H9 (cell line): Measurements from ENCODE around the gene HDAC6. TPM values are rescaled to one million over a fixed set of nuclear protein-coding genes. Genes with fewer than 3 reads are reported as not detected.

Experiments used
- DNase-seq: peaks from one replicate; pipeline ENCODE4 v3.0.0-alpha.2; 2017
- H2AFZ ChIP-seq: one replicate; pipeline ENCODE4 v1.6.1; 2013; ENCODE audit warnings: mild to moderate bottlenecking, low read length, control low read depth, moderate library complexity
- H2AK5ac ChIP-seq: 2 replicates; pipeline ENCODE4 v1.6.1; 2013; ENCODE audit warnings: low read length, control low read depth, mixed read lengths; ENCODE audit not compliant: insufficient read length
- H2BK120ac ChIP-seq: one replicate; pipeline ENCODE4 v1.6.1; 2013; ENCODE audit warnings: low read depth, mild to moderate bottlenecking, low read length, control low read depth, inconsistent platforms; ENCODE audit not compliant: poor library complexity, severe bottlenecking
- H2BK12ac ChIP-seq: 2 replicates; pipeline ENCODE4 v1.6.1; 2013; ENCODE audit warnings: low read length, control low read depth, mixed read lengths, low read depth; ENCODE audit not compliant: insufficient read length
- H2BK15ac ChIP-seq: 2 replicates; pipeline ENCODE4 v1.6.1; 2013; ENCODE audit warnings: low read depth, low read length, control low read depth
- H2BK20ac ChIP-seq: one replicate; pipeline ENCODE4 v1.6.1; 2013; ENCODE audit warnings: low read depth, mild to moderate bottlenecking, low read length, control low read depth, inconsistent platforms; ENCODE audit not compliant: poor library complexity, severe bottlenecking
- H2BK5ac ChIP-seq: 2 replicates; pipeline ENCODE4 v1.6.1; 2013; ENCODE audit warnings: low read length, control low read depth, mixed read lengths; ENCODE audit not compliant: insufficient read length
- H3K14ac ChIP-seq: 2 replicates; pipeline ENCODE4 v1.6.1; 2013; ENCODE audit warnings: low read length, control low read depth; ENCODE audit not compliant: insufficient read depth
- H3K18ac ChIP-seq: 2 replicates; pipeline ENCODE4 v1.6.1; 2013; ENCODE audit warnings: low read depth, mild to moderate bottlenecking, mixed read lengths, low read length, control low read depth; ENCODE audit not compliant: insufficient read length
- H3K23ac ChIP-seq: 2 replicates; pipeline ENCODE4 v1.6.1; 2013; ENCODE audit warnings: low read length, control low read depth, mixed read lengths, low read depth; ENCODE audit not compliant: insufficient read length
- H3K23me2 ChIP-seq: 2 replicates; pipeline ENCODE4 v1.6.1; 2013; ENCODE audit warnings: low read depth, mild to moderate bottlenecking, mixed read lengths, low read length, control low read depth; ENCODE audit not compliant: insufficient read length, poor library complexity, severe bottlenecking
- H3K27ac ChIP-seq: 2 replicates; pipeline ENCODE4 v1.5.1; 2013; ENCODE audit warnings: low read length, control low read depth, mixed read lengths, low read depth; ENCODE audit not compliant: insufficient read length
- H3K27me3 ChIP-seq: 2 replicates; pipeline ENCODE4 v1.6.1; 2013; ENCODE audit warnings: low read length, control low read depth, inconsistent platforms; ENCODE audit not compliant: insufficient read depth
- H3K4ac ChIP-seq: 2 replicates; pipeline ENCODE4 v1.6.1; 2013; ENCODE audit warnings: low read depth, mild to moderate bottlenecking, control low read depth, inconsistent platforms, low read length, moderate library complexity
- H3K4me1 ChIP-seq: 2 replicates; pipeline ENCODE4 v1.6.1; 2013; ENCODE audit warnings: low read length, control low read depth, inconsistent platforms; ENCODE audit not compliant: insufficient read depth
- H3K4me2 ChIP-seq: 2 replicates; pipeline ENCODE4 v1.6.1; 2013; ENCODE audit warnings: low read length, control low read depth, mixed read lengths; ENCODE audit not compliant: insufficient read length, insufficient read depth
- H3K56ac ChIP-seq: 2 replicates; pipeline ENCODE4 v1.6.1; 2013; ENCODE audit warnings: low read depth, mild to moderate bottlenecking, mixed read lengths, low read length, control low read depth; ENCODE audit not compliant: insufficient read length
- H3K79me1 ChIP-seq: 2 replicates; pipeline ENCODE4 v1.6.1; 2013; ENCODE audit warnings: low read depth, mild to moderate bottlenecking, moderate library complexity, low read length, control low read depth, inconsistent platforms; ENCODE audit not compliant: insufficient read depth, poor library complexity, severe bottlenecking
- H3K79me2 ChIP-seq: 2 replicates; pipeline ENCODE4 v1.6.1; 2013; ENCODE audit warnings: low read length, control low read depth, inconsistent platforms; ENCODE audit not compliant: insufficient read depth
- H3K9ac ChIP-seq: 2 replicates; pipeline ENCODE4 v1.6.1; 2013; ENCODE audit warnings: low read length, control low read depth, mixed read lengths; ENCODE audit not compliant: insufficient read length; ENCODE audit errors: extremely low read depth
- H3K9me3 ChIP-seq: one replicate; pipeline ENCODE4 v1.6.1; 2013; ENCODE audit warnings: low read depth, low read length, inconsistent platforms; ENCODE audit not compliant: control insufficient read depth
- H3T11ph ChIP-seq: one replicate; pipeline ENCODE4 v1.6.1; 2013; ENCODE audit warnings: mild to moderate bottlenecking, low read length, control low read depth, inconsistent platforms
- H4K20me1 ChIP-seq: one replicate; pipeline ENCODE4 v1.6.1; 2013; ENCODE audit not compliant: control insufficient read depth, insufficient read length, insufficient read depth
- H4K5ac ChIP-seq: 2 replicates; pipeline ENCODE4 v1.6.1; 2013; ENCODE audit warnings: low read depth, mild to moderate bottlenecking, mixed read lengths, low read length, control low read depth; ENCODE audit not compliant: insufficient read length
- H4K8ac ChIP-seq: replicated peaks from 2 replicates; pipeline ENCODE4 v1.6.1; 2013; ENCODE audit warnings: low read length, control low read depth, mixed read lengths, low read depth; ENCODE audit not compliant: insufficient read length
- H4K91ac ChIP-seq: 2 replicates; pipeline ENCODE4 v1.6.1; 2013; ENCODE audit warnings: low read depth, mild to moderate bottlenecking, moderate library complexity, mixed read lengths, low read length, control low read depth; ENCODE audit not compliant: insufficient read length
- H3K27ac Mint-ChIP-seq, 3 experiments: 2 replicates in 2 of 3; 3 replicates in 1 of 3; pipeline ENCODE4 v1.8.0; 2020 to 2021; ENCODE audit warnings: mixed read lengths in 3 of 3, mild to moderate bottlenecking in 1 of 3, moderate library complexity in 1 of 3
- H3K27me3 Mint-ChIP-seq: 2 replicates; pipeline ENCODE4 v1.8.0; 2021; ENCODE audit warnings: low read depth, mild to moderate bottlenecking, moderate library complexity, mixed read lengths
- H3K36me3 Mint-ChIP-seq, 3 experiments: 2 replicates in 2 of 3; 3 replicates in 1 of 3; pipeline ENCODE4 v1.8.0; 2020 to 2021; ENCODE audit warnings: low read depth in 3 of 3, mixed read lengths in 3 of 3; ENCODE audit not compliant: insufficient read depth in 1 of 3
- H3K4me1 Mint-ChIP-seq, 2 experiments: 2 replicates each; pipeline ENCODE4 v1.8.0; 2020; ENCODE audit warnings: mixed read lengths in 2 of 2
- H3K4me3 Mint-ChIP-seq, 2 experiments: 2 replicates in 1 of 2; 3 replicates in 1 of 2; pipeline ENCODE4 v1.8.0; 2020 to 2021; ENCODE audit warnings: mild to moderate bottlenecking in 2 of 2, mixed read lengths in 2 of 2, moderate library complexity in 1 of 2
- H3K9me3 Mint-ChIP-seq, 2 experiments: 2 replicates in 1 of 2; 3 replicates in 1 of 2; pipeline ENCODE4 v1.8.0; 2020; ENCODE audit warnings: mild to moderate bottlenecking in 2 of 2, mixed read lengths in 2 of 2, moderate library complexity in 1 of 2
- WGBS: extraction: QIAGEN DNeasy Blood & Tissue Kit; methylation state at CpG from one replicate; pipeline ENCODE4 v1.1.7; 2013; ENCODE audit warnings: missing lambda C conversion rate, low lambda C conversion rate, mixed read lengths; ENCODE audit not compliant: insufficient read length; ENCODE audit errors: extremely low coverage; 5-methylcytosine and 5-hydroxymethylcytosine counted together
- total RNA-seq: library from RNA; stranded (reverse); gene quantifications from 2 replicates; pipeline ENCODE4 v1.2.1, GENCODE V29; 2021
- TF ChIP-seq, protein P1 (sequence below): fragments of 200-600 bp; sonication (generic); conservative IDR thresholded peaks from 3 replicates; pipeline ENCODE4 v1.8.0; 2021; ENCODE audit warnings: antibody characterized with exemption, mild to moderate bottlenecking

Gene HDAC6
- total RNA-seq, 1 experiment from 2014 or later, result 52.8 TPM

DNA sequence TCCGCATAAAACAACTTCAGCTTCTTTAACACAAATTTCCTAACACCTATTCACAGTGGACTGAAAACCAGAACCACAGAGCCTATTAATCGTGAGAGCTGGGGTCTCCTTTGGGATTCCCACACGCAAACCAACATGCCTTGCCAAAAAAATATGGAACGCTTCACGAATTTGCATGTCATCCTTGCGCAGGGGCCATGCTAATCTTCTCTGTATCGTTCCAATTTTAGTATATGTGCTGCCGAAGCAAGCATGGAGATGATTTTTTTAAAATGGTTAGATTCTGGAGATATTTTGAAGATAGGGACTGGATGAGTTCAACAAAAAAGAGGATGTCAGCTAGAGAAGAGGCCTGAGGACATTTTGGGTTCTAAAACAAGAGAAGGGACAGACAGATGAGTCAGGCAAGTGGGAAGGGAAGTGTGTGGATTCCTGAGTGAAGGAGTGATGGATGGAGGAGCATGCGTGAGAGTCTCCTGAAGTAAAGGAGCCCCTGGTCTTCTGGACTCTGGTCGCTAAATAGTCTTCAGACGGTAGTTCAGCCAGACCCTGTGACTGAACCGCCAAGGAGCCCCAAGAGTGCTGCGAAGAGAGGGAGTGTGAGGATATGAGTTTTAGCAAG lies 24.9 kb upstream of the HDAC6 start:
- Histone ChIP-seq H2BK120ac (no peak overlapping the region), H3K9me3 (peaks cover 29% of the 10 kb centered on the region), H4K20me1 (no peaks in the 10 kb centered on the region), H4K8ac (no peak overlapping the region), H2BK12ac (no peak overlapping the region), H3T11ph (no peak overlapping the region), H3K4ac (no peak overlapping the region), H3K56ac (no peak overlapping the region), H3K4me1 (no peaks in the 10 kb centered on the region), H2BK15ac (no peak overlapping the region), H3K9ac (no peak overlapping the region), H3K79me1 (no peaks in the 10 kb centered on the region), H2AFZ (no peak overlapping the region), H3K79me2 (no peaks in the 10 kb centered on the region), H3K27me3 (no peaks in the 10 kb centered on the region), H2BK20ac (no peak overlapping the region), H3K18ac (no peak overlapping the region), H2BK5ac (no peak overlapping the region), H3K4me2 (no peak overlapping the region), H3K23ac (no peak overlapping the region), H4K91ac (no peak overlapping the region), H2AK5ac (no peak overlapping the region), H4K5ac (no peak overlapping the region), H3K23me2 (no peaks in the 10 kb centered on the region), H3K14ac (no peak overlapping the region), H3K27ac (no peak overlapping the region)
- H3K9me3 Mint-ChIP-seq, result peaks cover 62 to 84% of the 10 kb centered on the region in 2 experiments
- peaks cover 2 to 3% of the 10 kb centered on the region in 2 experiments; a peak in 1 of 4 replicates for H3K4me1 Mint-ChIP-seq
- WGBS, result no CpG with 5 or more reads among the region's 13 CpGs
- no peak for DNase-seq
- TF ChIP-seq, protein P1, sequence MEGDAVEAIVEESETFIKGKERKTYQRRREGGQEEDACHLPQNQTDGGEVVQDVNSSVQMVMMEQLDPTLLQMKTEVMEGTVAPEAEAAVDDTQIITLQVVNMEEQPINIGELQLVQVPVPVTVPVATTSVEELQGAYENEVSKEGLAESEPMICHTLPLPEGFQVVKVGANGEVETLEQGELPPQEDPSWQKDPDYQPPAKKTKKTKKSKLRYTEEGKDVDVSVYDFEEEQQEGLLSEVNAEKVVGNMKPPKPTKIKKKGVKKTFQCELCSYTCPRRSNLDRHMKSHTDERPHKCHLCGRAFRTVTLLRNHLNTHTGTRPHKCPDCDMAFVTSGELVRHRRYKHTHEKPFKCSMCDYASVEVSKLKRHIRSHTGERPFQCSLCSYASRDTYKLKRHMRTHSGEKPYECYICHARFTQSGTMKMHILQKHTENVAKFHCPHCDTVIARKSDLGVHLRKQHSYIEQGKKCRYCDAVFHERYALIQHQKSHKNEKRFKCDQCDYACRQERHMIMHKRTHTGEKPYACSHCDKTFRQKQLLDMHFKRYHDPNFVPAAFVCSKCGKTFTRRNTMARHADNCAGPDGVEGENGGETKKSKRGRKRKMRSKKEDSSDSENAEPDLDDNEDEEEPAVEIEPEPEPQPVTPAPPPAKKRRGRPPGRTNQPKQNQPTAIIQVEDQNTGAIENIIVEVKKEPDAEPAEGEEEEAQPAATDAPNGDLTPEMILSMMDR, result no peak
- H3K27ac Mint-ChIP-seq, result no peak overlapping the region
- H3K27me3 Mint-ChIP-seq, result peaks cover 2% of the 10 kb centered on the region
- H3K36me3 Mint-ChIP-seq, result peaks cover 0 to 7% (median 3%) of the 10 kb centered on the region in 3 experiments; a peak in 4 of 7 replicates
- no peak overlapping the region for H3K4me3 Mint-ChIP-seq
